Measurements from ENCODE around the gene MVB12B. TPM values are rescaled to one million over a fixed set of nuclear protein-coding genes. Genes with fewer than 3 reads are reported as not detected.
A peak's percentile ranks its signal among the peaks of the same experiment; 100 is the strongest.

The MVB12B gene
- total RNA-seq, 1 experiment from 2014 or later: 10.9 TPM

- BruUV-seq (replicated peaks): no TSS peak
- Histone ChIP-seq H3K36me3 (ENCODE audit: control insufficient read depth in 1 of 2, insufficient read depth in 2 of 2, low read length in 2 of 2) (no peaks in the 10 kb centered on the region), H3K79me2 (ENCODE audit: insufficient read depth, low read length) (no peaks in the 10 kb centered on the region), H3K9ac (ENCODE audit: low read length) (no peak overlapping the region), H3K4me2 (ENCODE audit: low read length) (no peak overlapping the region), H3K4me3 (replicated peaks in 1 of 2; ENCODE audit: low read depth in 1 of 2, low read length in 2 of 2) (no peak overlapping the region), H2AFZ (ENCODE audit: low read depth, low read length, poor library complexity, severe bottlenecking) (no peak overlapping the region), H3K9me3 (ENCODE audit: control insufficient read depth in 1 of 2, insufficient read depth in 1 of 2, low read depth in 1 of 2, low read length in 2 of 2) (no peaks in the 10 kb centered on the region), H3K27ac (ENCODE audit: low read depth, low read length) (no peak overlapping the region), H3K9me2 (ENCODE audit: insufficient read depth) (no peaks in the 10 kb centered on the region), H3K4me1 (ENCODE audit: control insufficient read depth in 1 of 2, insufficient read depth in 2 of 2, low read length in 2 of 2) (peaks cover 8 to 21% of the 10 kb centered on the region in 2 experiments; a peak in 2 of 4 replicates), H4K20me1 (ENCODE audit: insufficient read depth) (no peaks in the 10 kb centered on the region), H3K27me3 (ENCODE audit: insufficient read depth, low read length) (no peaks in the 10 kb centered on the region)
- DNase-seq (ENCODE audit: low read depth, low spot score): no peak
- peak; percentile 10; the same call in 1 of the 2 replicates for ATAC-seq
- TF ChIP-seq, protein P1, sequence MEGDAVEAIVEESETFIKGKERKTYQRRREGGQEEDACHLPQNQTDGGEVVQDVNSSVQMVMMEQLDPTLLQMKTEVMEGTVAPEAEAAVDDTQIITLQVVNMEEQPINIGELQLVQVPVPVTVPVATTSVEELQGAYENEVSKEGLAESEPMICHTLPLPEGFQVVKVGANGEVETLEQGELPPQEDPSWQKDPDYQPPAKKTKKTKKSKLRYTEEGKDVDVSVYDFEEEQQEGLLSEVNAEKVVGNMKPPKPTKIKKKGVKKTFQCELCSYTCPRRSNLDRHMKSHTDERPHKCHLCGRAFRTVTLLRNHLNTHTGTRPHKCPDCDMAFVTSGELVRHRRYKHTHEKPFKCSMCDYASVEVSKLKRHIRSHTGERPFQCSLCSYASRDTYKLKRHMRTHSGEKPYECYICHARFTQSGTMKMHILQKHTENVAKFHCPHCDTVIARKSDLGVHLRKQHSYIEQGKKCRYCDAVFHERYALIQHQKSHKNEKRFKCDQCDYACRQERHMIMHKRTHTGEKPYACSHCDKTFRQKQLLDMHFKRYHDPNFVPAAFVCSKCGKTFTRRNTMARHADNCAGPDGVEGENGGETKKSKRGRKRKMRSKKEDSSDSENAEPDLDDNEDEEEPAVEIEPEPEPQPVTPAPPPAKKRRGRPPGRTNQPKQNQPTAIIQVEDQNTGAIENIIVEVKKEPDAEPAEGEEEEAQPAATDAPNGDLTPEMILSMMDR (IDR thresholded peaks at IDR 0.05 in 2 of 3, conservative IDR thresholded peaks at IDR 0.05 in 1 of 3; ENCODE audit: borderline replicate concordance in 1 of 3, insufficient read depth in 1 of 3, low read depth in 2 of 3, low read length in 2 of 3): no peak
- TF ChIP-seq EZH2 (IDR thresholded peaks at IDR 0.05) (no peak), EZH2phosphoT487 (IDR thresholded peaks at IDR 0.05; ENCODE audit: borderline replicate concordance) (no peak), EGR1 (IDR thresholded peaks at IDR 0.05; ENCODE audit: low read depth) (no peak), RAD21 (IDR thresholded peaks at IDR 0.05; ENCODE audit: low read depth) (no peak), SP1 (IDR thresholded peaks at IDR 0.05; ENCODE audit: low read depth) (no peak), FOSL1 (IDR thresholded peaks at IDR 0.05; ENCODE audit: low read depth) (no peak), POLR2AphosphoS5 (IDR thresholded peaks at IDR 0.05; ENCODE audit: low read depth, low read length) (no peak), JUND (IDR thresholded peaks at IDR 0.05) (no peak), CBX3 (IDR thresholded peaks at IDR 0.05; ENCODE audit: low read depth) (no peak), CEBPB (IDR thresholded peaks at IDR 0.05; ENCODE audit: low read depth) (no peak)
- ChIA-PET RAD21 (ENCODE audit: low non-redundant PET in 1 of 2, low total read pairs in 2 of 2, uncharacterized antibody in 2 of 2, unreplicated experiment in 2 of 2) (no interaction called here), CTCF (interaction anchor here (1.0 to 2.8 kb wide), 3 partner anchors 9 to 885 kb away, joined by 3 to 12 read pairs (median 7); no protein-coding TSS in a partner anchor), POLR2A (no interaction called here)
- intact Hi-C loops (cut with micrococcal nuclease): no loop called here
Observed at GRCh38 chr9:126292736-126293521, 33.7 kb upstream of the MVB12B start.

Measured in HCT116 (cell line).